OCI-LY3 (cell line): ENCODE results near the gene PKP1.

Source experiments
- CTCF ChIP-seq: fragments of 200-600, 300-600 bp; sonication (generic); IDR thresholded peaks from 2 replicates; pipeline ENCODE4 v1.5.1; 2014; ENCODE audit warnings: antibody characterized with exemption, low read length, low read depth
- EZH2phosphoT487 ChIP-seq: fragments of 200-600 bp; shearing (Covaris generic); IDR thresholded peaks from 2 replicates; pipeline ENCODE4 v1.6.1; 2018; ENCODE audit warnings: antibody characterized with exemption, mixed run types, low read depth

DNA sequence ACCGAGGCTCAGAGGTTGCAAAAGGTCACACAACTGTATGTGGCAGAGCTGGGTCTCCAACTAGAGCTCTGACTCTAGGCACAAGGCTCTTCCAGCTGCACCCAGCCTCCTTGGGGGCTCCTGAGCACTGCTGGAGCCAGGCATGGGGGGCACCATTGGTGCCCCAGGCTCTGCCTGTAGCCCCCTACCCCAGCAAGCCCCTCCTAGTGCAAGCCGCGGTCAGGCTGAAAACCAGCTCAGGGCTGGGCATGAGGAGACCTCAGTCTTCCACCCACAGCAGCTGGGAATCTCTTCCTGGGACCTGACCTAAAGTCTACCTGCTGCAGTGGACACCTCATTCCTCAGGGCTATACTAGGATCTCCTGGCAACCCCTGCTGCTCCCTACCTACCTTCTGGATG, 79.6 kb downstream of the PKP1 start:
- TF ChIP-seq CTCF (no peak), EZH2phosphoT487 (no peak)
